ENCODE measurements around the gene UBE2Q1. TPM values are rescaled to one million over a fixed set of nuclear protein-coding genes. Genes with fewer than 3 reads are reported as not detected.
A peak's percentile ranks its signal among the peaks of the same experiment; 100 is the strongest.

The UBE2Q1 gene
- total and polyA plus RNA-seq, 12 donors = 15.7 to 102 (median 37.8) TPM

DNA sequence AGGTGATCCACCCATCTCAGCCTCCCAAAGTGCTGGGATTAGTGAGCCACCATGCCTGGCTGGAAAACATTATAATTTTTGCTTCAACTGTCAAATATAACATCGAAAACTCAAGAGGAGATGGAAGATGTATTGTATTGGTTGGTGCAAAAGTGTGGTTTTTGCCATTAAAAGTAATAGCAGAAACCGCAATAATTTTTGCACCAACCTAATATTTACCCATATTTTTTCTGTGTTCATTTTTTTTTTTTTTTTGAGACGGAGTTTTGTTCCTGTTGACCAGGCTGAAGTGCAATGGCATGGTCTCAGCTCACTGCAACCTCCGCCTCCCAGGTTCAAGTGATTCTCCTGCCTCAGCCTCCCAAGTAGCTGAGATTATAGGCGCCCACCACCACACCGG is 29.2 kb downstream of the UBE2Q1 start:
- Histone ChIP-seq H3K27me3 (no peaks in the 10 kb centered on the region), H3K9me3 (replicated peaks in 1 of 3) (no peaks in the 10 kb centered on the region), H3K4me1 (replicated peaks in 1 of 2) (no peaks in the 10 kb centered on the region), H3K27ac (no peak overlapping the region), H3K4me3 (no peak overlapping the region), H3K36me3 (replicated peaks in 1 of 2) (no peaks in the 10 kb centered on the region)
- TF ChIP-seq POLR2A (IDR thresholded peaks at IDR 0.05) = no peak
- intact Hi-C loops (cut with DNase I) = no loop called here
- 92 to 96% (median 94%) methylated on average over 6 of the region's 6 CpGs for WGBS, 4 donors
- no peak for DNase-seq

DNA sequence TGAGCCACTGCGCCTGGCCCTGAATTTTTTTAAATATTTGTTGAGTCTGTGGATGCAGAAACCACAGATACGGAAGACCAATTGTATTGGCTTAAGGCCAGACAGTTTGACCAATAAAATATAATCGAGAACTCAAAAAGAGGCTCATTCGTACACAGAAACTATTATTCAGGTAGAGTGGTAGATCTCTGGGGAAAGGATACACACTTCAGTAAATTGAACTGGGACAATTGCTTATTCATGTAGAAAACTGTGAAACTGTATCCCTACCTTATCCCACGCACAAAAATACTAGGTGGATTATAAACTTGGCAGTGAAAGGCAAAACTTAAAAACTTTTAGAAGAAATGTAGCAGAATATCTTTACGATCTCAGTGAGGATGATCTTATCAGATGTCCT is 31.3 kb downstream of the UBE2Q1 start:
- no peak for TF ChIP-seq POLR2A (IDR thresholded peaks at IDR 0.05)
- TF ChIP-seq, protein P1, sequence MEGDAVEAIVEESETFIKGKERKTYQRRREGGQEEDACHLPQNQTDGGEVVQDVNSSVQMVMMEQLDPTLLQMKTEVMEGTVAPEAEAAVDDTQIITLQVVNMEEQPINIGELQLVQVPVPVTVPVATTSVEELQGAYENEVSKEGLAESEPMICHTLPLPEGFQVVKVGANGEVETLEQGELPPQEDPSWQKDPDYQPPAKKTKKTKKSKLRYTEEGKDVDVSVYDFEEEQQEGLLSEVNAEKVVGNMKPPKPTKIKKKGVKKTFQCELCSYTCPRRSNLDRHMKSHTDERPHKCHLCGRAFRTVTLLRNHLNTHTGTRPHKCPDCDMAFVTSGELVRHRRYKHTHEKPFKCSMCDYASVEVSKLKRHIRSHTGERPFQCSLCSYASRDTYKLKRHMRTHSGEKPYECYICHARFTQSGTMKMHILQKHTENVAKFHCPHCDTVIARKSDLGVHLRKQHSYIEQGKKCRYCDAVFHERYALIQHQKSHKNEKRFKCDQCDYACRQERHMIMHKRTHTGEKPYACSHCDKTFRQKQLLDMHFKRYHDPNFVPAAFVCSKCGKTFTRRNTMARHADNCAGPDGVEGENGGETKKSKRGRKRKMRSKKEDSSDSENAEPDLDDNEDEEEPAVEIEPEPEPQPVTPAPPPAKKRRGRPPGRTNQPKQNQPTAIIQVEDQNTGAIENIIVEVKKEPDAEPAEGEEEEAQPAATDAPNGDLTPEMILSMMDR (IDR thresholded peaks at IDR 0.05) = no peak
- 76 to 86% (median 79%) methylated on average over 6 of the region's 6 CpGs for WGBS, 4 donors
- intact Hi-C loops (cut with DNase I) = no loop called here

DNA sequence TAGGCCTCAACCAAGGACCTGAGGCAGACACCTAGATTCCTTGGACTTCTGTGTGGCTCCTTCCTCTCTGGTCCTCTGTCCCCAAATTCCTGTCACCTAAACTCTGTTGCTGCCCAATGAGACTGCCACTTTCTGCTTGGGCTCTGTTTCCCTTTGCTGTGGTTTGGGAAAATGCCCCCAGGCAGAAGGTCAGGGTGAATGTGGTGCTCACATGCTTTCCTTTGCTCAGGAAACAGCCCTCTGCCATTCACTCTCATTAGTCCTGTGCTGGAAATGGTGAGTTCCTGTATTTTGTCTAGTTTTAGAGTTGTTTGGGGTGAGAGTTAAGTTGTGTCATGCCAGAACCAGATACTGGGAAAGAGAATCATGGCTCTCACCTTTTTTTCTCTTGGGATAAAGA is 33.6 kb downstream of the UBE2Q1 start:
- DNase-seq = no peak
- Histone ChIP-seq H3K4me1 (replicated peaks in 1 of 2) (no peaks in the 10 kb centered on the region), H3K9me3 (replicated peaks in 1 of 3) (no peaks in the 10 kb centered on the region), H3K27me3 (no peaks in the 10 kb centered on the region), H3K4me3 (no peak overlapping the region), H3K27ac (no peak overlapping the region), H3K36me3 (replicated peaks in 1 of 2) (no peaks in the 10 kb centered on the region)
- intact Hi-C loops (cut with DNase I) = no loop called here
- no peak for TF ChIP-seq POLR2A (IDR thresholded peaks at IDR 0.05)
- TF ChIP-seq, protein P1 (IDR thresholded peaks at IDR 0.05) = no peak

More for the DNA sequence above, 31.3 kb downstream of the UBE2Q1 start:
- H3K4me3 ChIP-seq = no peak overlapping the region
- H3K27ac ChIP-seq = no peak overlapping the region
- no peaks in the 10 kb centered on the region for H3K9me3 ChIP-seq (replicated peaks in 1 of 3)
- H3K4me1 ChIP-seq (replicated peaks in 1 of 2) = no peaks in the 10 kb centered on the region
- H3K36me3 ChIP-seq (replicated peaks in 1 of 2) = no peaks in the 10 kb centered on the region
- no peak for DNase-seq
- H3K27me3 ChIP-seq = no peaks in the 10 kb centered on the region

DNA sequence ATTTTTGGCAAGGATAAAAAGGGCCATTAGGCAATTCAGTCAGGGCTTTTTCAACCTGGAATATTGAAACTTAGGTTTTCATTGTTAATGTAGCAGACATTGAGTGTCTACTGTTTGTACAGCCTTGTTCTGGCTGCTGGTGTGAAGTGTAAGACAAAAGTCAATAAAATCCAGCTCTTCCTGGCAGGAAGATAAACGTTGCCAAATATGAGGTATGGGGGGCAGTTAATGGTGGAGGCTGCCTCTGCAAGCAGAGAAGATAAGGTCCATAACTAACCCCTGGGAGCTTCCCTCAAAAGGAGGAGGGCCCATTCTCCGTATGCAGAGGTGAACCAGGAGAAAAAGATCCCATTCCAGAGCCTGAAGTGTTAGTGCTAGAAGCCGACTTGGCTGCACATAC is 36.8 kb downstream of the UBE2Q1 start:
- Histone ChIP-seq H3K36me3 (replicated peaks in 1 of 2) (no peaks in the 10 kb centered on the region), H3K27ac (no peak overlapping the region), H3K27me3 (no peaks in the 10 kb centered on the region), H3K9me3 (replicated peaks in 1 of 3) (no peaks in the 10 kb centered on the region), H3K4me3 (no peak overlapping the region), H3K4me1 (replicated peaks in 1 of 2) (no peaks in the 10 kb centered on the region)
- intact Hi-C loops (cut with DNase I) = no loop called here
- TF ChIP-seq, protein P1 (IDR thresholded peaks at IDR 0.05) = no peak
- TF ChIP-seq POLR2A (IDR thresholded peaks at IDR 0.05) = no peak
- WGBS, 4 donors = 65 to 83% (median 69%) methylated on average over 3 of the region's 3 CpGs
- no peak for DNase-seq

DNA sequence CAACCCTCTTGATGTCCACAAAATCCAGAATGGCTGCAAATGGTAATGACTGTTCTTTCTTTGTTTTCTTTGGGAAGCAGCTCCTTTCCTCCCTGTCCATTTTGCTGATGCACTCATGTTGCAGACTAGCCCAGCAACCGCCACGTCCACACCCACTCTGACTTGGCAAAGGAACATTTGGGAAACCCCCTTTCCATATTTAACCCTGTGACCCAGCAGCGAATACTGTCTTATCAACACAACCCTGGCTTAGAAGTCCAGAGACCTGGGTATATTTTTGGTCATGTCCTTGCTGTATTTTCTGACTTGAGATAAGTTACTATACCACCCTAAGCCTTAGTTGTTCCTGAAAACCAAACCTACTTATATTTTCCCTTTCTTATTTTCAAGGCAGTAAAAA is 38.1 kb downstream of the UBE2Q1 start:
- Histone ChIP-seq H3K9me3 (replicated peaks in 1 of 3) (no peaks in the 10 kb centered on the region), H3K27ac (no peak overlapping the region), H3K27me3 (no peaks in the 10 kb centered on the region), H3K4me1 (replicated peaks in 1 of 2) (no peaks in the 10 kb centered on the region), H3K36me3 (replicated peaks in 1 of 2) (no peaks in the 10 kb centered on the region), H3K4me3 (no peak overlapping the region)
- DNase-seq = peak in 1 of 7 donors; percentile 10
- intact Hi-C loops (cut with DNase I) = no loop called here
- WGBS, 4 donors = 47 to 68% (median 54%) methylated on average over 3 of the region's 3 CpGs
- TF ChIP-seq, protein P1 (IDR thresholded peaks at IDR 0.05) = no peak
- TF ChIP-seq POLR2A (IDR thresholded peaks at IDR 0.05) = no peak
